Dermis blood vessel endothelial cell (primary cell): ENCODE data around the gene C2orf72. TPM values are rescaled to one million over a fixed set of nuclear protein-coding genes. Genes with fewer than 3 reads are reported as not detected.
"Not testable (repeated sequence)": the region's sequence is repeated elsewhere in the genome, so short reads cannot be mapped to it uniquely, and the experiment has no call there.

ENCODE experiments used
- DNase-seq: peaks from one replicate; pipeline ENCODE4 v3.0.0; 2010
- total RNA-seq: library from RNA; depleted of rRNA; stranded (reverse); fragments of >200 nt; gene quantifications from 2 replicates; pipeline ENCODE4 v1.2.3, GENCODE V29; 2014

Gene C2orf72
- total RNA-seq = under 0.01 and 1.1 TPM in 2 replicates

DNA sequence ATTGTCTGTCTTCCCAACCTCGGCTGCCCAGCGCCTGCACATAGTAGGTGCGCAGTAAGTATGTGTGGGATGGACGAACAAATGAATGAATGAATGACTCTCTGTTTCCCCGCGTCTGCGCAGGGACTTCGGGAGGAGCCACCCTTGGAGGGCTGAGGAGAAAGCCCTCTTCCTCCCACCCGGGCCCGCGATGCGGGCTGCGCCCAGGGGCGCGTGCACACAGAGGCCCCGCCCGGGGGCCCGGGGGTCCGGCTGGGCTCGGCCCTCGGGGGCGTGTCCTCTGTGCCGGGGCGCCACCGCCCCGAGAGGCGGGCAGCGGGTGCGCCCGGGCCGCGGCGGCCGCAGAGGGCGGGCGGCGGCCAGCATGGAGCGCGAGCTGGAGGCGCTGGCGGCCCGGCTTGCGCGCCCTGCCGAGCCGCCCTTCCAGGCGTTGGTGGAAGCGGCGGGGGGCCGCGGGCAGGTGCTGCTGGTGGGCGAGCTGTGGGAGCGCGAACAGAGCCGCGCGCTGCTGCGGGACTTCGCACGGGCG is at the start of gene C2orf72:
Gene C2orf72 (plus strand): TSS at position 322 of the 529 bp plus-strand sequence. CDS start 43 bp downstream, at position 365.
- no peak for DNase-seq

DNA sequence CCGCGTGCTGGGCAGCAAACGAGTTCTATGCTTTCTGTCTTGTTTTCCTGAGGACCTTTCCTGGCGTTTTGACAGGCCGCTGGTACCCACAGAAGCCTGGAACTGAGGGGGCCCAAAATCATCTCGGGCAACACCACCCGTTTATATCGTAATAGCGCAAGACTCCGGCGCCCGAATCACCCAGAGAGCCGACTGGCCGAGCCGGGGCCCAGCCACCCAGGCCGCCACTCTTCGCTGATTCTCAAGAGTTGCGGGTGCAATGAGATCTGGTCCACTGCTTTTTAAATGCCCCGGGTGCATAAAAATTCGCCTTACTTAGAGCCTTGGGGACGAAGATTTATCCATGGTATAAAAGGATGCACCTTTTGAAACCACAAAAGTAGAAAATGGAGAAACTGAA is 47.6 kb upstream of the C2orf72 start:
- DNase-seq = no peak

- no peak for DNase-seq
These were observed 47.0 kb upstream of the C2orf72 start for GRCh38 chr2:230990131-230990898.

GRCh38 chr2:230990899-230991150 is 46.5 kb upstream of the C2orf72 start:
- no peak for DNase-seq

DNA sequence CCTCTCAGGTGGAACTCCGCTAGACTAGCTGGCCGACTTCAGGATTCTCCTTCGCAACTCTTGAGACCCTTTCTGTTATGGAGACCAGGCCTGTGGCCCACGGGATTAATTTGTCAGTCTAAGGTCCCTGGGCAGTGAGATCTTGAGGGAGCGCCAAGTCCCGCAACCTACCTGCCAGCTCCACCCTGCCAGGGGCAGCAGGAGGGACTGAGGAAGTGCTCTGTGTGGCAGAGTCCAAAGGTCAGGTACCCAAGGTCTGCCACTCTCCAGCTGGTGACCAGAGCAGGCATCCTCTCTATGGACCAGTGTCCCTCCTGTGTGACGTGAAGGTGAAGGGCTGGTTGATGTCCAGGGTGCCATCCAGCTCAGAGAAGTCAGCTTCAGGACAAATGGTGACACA is 45.7 kb upstream of the C2orf72 start:
- no peak for DNase-seq

GRCh38 chr2:230995821-230996220 is 41.5 kb upstream of the C2orf72 start, which contains the start of gene SPATA3:
SPATA3 (plus strand) TSS chr2:230996121; CDS start chr2:230996234, 113 bp downstream.
- no peak for DNase-seq

- no peak for DNase-seq
These were observed 40.7 kb upstream of the C2orf72 start for GRCh38 chr2:230996661-230997060.

DNA sequence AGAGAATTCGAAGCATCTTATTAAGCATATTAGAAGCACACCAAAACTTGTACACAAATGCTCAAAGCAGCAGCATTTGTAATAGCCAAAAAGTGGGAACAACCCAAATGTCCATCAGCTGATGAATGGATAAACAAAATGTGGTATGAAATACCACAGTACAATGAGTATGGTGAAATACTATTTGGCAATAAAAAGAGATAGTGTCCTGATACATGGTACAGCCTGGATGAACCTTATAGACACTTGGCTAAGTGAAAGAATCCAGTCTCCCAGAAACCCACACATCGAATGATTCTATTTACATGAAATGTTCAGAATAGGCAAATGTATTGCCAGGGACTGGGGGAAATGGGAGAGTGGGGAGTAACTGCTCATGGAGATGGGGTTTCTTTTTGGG is 38.4 kb upstream of the C2orf72 start:
- no peak for DNase-seq

DNA sequence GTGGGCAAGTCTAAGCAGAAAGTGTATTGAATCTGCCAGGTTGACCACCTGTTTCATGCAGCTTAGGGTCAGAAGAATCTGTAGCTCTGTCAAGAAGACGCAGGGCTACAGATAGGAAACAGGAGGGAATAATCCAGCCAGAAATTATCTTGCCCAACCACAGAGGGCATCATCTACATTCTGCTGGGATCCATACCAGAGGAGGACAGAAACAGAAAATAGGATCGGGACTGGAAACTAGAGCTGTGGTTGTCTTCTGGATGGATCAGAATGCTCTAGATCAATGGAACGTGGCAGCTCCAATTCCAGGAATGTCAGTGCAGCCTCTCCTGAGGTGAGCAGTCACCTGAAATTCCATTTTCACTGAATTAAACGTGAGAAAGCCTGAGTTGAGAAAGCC is 37.8 kb upstream of the C2orf72 start:
- no peak for DNase-seq

DNA sequence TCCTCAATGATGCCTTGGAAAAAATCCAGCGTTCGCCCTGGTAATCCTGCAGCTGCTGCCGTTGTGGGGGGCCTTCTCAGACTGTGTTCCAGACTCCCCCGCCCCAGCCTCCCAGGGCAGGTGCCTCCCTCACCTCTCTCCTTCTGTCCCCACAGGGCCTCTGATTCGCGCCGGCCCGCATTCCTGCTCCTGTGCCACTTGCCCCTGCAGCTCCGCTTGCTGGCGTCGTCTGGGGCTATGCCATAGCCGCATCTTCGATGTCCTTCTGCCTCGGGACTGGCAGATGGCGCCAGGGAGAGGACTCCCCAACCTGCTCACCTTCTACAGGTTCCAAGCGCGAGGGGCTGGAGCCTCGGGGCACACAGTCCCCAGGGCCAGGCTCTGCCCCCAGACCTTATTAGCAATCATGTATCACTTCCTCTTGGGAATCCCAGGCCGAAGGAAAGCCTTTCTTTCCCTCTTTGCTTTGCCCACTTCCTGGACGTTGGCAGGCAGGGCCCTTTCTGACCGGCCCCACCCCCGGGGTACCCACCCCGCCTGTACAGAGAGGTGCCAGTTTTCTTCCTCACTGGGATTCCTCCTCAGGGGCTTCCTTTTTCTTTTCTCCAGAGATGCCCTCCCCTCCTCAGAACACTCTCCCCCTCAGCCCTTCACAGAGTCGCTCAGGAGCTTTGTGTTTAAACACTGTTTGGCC is 37.0 kb upstream of the C2orf72 start:
- DNase-seq = no peak

- DNase-seq = no peak
These were observed 36.3 kb upstream of the C2orf72 start for GRCh38 chr2:231001036-231001435.

GRCh38 chr2:231001921-231002320 is 35.4 kb upstream of the C2orf72 start:
- no peak for DNase-seq

DNA sequence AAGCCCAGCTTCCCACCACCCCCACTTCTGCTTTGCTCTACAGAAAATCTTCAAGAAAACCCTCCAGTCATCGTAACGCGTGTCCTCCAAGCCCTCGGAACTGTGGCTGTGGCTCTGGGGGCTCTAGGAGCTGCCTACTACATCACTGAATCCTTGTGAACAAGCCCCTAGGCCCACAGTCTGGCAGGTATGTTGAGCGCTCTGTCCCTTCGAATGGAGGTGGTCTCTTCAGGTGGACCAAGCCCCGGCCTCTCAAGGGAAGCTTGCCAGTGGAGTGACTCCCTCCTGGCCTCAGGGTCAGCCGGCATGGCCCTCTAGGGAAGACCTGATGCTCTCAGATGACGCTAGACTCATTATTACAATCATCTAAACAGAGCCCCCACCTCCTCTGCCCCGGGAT is 34.7 kb upstream of the C2orf72 start:
- no peak for DNase-seq

DNA sequence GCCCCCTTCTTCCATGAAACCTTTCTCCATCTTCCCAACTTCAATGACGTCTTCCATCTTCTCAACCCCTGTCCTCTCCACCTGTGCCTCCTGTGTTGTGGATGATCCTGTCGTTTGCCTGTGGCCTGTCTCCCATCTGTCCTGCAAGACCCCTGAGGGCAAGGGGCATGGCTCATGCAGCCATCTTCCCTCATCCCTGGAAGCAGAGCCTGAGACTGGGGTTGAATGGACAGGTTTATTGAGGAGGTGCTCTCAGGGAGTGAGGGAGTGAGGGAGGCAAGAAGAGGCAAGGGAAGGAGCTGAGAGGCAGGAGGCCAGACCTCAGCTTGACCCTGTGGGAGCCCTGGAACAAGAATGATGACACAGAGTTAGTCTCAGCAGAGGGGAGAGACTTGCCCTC is 34.1 kb upstream of the C2orf72 start:
- DNase-seq = no peak

GRCh38 chr2:231004930-231005329 is 32.4 kb upstream of the C2orf72 start:
- DNase-seq = not testable (repeated sequence)

GRCh38 chr2:231007286-231008098 is 29.8 kb upstream of the C2orf72 start:
- DNase-seq = no peak

GRCh38 chr2:231008131-231008530 is 29.2 kb upstream of the C2orf72 start:
- DNase-seq = no peak

GRCh38 chr2:231009236-231009919 is 27.9 kb upstream of the C2orf72 start:
- no peak for DNase-seq

GRCh38 chr2:231010201-231010730 is 27.1 kb upstream of the C2orf72 start:
- no peak for DNase-seq

DNA sequence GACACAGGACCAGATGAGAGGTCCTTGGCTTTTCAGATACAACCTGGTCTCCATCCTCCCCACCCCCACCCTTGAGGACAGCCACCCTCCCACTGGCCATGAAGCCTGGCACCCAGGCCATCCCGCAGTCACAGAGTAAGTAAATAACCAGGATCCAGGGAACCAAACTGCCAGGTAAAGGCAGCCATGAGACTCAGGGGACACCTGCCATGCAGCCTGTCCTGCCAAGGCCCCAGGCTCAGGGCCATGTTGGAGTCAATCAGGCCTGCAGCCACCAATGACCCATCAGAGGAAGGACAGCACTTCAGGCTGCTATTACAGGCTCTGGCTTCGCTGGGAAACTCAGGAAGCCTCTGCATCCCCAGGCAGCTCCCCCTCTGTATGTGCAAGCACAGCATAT is 25.8 kb upstream of the C2orf72 start:
- no peak for DNase-seq

GRCh38 chr2:231012463-231012862 is 24.9 kb upstream of the C2orf72 start:
- DNase-seq = no peak

DNA sequence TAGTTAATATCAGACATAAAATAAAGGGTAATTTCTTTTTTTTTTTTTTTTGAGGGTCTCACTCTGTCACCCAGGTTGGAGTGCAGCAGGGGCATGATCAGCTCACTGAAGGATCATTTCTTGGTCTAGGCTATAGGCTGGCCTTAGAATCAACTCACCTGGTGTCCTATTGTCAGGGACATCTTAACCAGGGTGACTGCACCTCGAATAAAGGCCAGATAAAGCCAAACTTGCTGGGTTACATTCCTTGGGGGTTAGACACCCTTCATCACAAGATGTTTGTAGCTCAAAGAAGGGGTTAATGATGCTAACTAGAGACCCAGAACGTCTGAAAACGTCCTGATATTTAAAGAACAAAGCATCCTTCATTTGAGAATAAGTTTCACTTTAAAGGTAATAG is 23.5 kb upstream of the C2orf72 start:
- DNase-seq = no peak
